ENCODE data around the gene WSB2. TPM values are rescaled to one million over a fixed set of nuclear protein-coding genes. Genes with fewer than 3 reads are reported as not detected.

WSB2 gene
- total and polyA plus RNA-seq, 2 donors from 2014 or later: 48.8 to 72.5 TPM

DNA sequence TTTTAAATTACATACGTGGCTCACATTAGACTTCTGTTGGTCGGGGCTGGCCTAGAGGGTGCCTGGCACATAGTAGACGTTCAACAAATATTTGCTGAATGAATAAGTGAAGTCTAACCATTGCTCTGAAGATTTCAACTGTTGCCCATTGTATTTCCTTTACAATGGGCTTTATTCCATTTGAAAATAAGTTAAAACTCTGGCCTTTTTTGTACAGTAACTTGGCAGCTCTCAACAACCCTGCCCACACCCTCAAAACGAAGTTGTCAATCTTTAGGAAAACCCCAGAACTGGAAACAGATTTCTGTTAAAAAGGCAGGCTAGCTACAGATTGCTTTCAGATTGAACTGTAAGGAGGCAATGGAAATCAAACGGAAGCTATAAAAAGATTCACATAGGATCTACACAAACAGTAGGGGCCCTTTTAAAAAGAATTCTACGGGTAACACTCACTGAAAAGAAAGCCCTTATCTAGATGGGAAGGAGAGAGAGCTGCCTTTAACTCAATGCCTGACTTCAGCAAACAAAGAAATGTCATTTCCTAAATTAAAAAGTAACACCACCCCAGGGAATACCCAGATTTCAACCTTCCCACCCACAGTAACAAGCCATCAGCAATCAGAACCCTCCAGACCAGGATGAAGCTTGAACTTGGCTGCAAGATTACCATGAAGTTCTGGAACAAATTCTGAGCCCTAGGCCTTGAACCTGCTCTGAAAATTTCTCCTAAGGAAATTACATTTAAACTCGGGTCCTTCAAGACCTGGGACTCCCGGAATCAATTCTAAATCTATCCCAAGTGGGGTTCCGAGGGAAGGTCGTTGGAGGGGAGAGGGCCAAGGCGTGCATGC is 1.4 kb downstream of the WSB2 start:
- TF ChIP-seq, protein P1, sequence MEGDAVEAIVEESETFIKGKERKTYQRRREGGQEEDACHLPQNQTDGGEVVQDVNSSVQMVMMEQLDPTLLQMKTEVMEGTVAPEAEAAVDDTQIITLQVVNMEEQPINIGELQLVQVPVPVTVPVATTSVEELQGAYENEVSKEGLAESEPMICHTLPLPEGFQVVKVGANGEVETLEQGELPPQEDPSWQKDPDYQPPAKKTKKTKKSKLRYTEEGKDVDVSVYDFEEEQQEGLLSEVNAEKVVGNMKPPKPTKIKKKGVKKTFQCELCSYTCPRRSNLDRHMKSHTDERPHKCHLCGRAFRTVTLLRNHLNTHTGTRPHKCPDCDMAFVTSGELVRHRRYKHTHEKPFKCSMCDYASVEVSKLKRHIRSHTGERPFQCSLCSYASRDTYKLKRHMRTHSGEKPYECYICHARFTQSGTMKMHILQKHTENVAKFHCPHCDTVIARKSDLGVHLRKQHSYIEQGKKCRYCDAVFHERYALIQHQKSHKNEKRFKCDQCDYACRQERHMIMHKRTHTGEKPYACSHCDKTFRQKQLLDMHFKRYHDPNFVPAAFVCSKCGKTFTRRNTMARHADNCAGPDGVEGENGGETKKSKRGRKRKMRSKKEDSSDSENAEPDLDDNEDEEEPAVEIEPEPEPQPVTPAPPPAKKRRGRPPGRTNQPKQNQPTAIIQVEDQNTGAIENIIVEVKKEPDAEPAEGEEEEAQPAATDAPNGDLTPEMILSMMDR (IDR thresholded peaks at IDR 0.05; ENCODE audit: borderline replicate concordance, extremely low read depth, insufficient read depth): no peak
- intact Hi-C loops (cut with DNase I): no loop called here
- FAIRE-seq (no peak), DNase-seq (peak in 1 of 5 donors; percentile 20)
- peak overlapping the region; percentile 96 to 97 for H3K27ac ChIP-seq (ENCODE audit: low read depth in 2 of 2, low read length in 2 of 2)
- H3K4me3 ChIP-seq (ENCODE audit: low read length in 3 of 3): peak overlapping the region; percentile 76 to 95 (median 86)
- H3K9ac ChIP-seq (ENCODE audit: low read length in 3 of 3): peak overlapping the region; percentile 57 to 98 (median 97)
- H3K9me3 ChIP-seq (ENCODE audit: control insufficient read depth in 2 of 3, insufficient read depth in 1 of 3, low read length in 3 of 3): no peaks in the 10 kb centered on the region
- H3K36me3 ChIP-seq (ENCODE audit: control insufficient read depth in 2 of 3, insufficient read depth in 3 of 3, low read length in 3 of 3): no peaks in the 10 kb centered on the region
- no peaks in the 10 kb centered on the region for H3K27me3 ChIP-seq (ENCODE audit: control insufficient read depth, insufficient read depth, low read length)
- H3K4me1 ChIP-seq (ENCODE audit: control insufficient read depth in 2 of 3, insufficient read depth in 2 of 3, low read depth in 1 of 3, low read length in 3 of 3): peaks cover 0 to 18% (median 13%) of the 10 kb centered on the region in 3 donors

- FAIRE-seq (no peak), DNase-seq (no peak)
- TF ChIP-seq, protein P1 (IDR thresholded peaks at IDR 0.05; ENCODE audit: borderline replicate concordance, extremely low read depth, insufficient read depth): no peak
- no peak overlapping the region for H3K4me3 ChIP-seq (ENCODE audit: low read length in 3 of 3)
- intact Hi-C loops (cut with DNase I): no loop called here
- no peaks in the 10 kb centered on the region for H3K36me3 ChIP-seq (ENCODE audit: control insufficient read depth in 2 of 3, insufficient read depth in 3 of 3, low read length in 3 of 3)
- peaks cover 0 to 15% (median 13%) of the 10 kb centered on the region in 3 donors for H3K4me1 ChIP-seq (ENCODE audit: control insufficient read depth in 2 of 3, insufficient read depth in 2 of 3, low read depth in 1 of 3, low read length in 3 of 3)
- no peaks in the 10 kb centered on the region for H3K9me3 ChIP-seq (ENCODE audit: control insufficient read depth in 2 of 3, insufficient read depth in 1 of 3, low read length in 3 of 3)
- H3K9ac ChIP-seq (ENCODE audit: low read length in 3 of 3): no peak overlapping the region
- H3K27me3 ChIP-seq (ENCODE audit: control insufficient read depth, insufficient read depth, low read length): no peaks in the 10 kb centered on the region
- no peak overlapping the region for H3K27ac ChIP-seq (ENCODE audit: low read depth in 2 of 2, low read length in 2 of 2)
These were observed 2.1 kb downstream of the WSB2 start for GRCh38 chr12:118058881-118059280.

- FAIRE-seq (no peak), DNase-seq (no peak)
- H3K9me3 ChIP-seq (ENCODE audit: control insufficient read depth in 2 of 3, insufficient read depth in 1 of 3, low read length in 3 of 3): no peaks in the 10 kb centered on the region
- TF ChIP-seq, protein P1 (IDR thresholded peaks at IDR 0.05; ENCODE audit: borderline replicate concordance, extremely low read depth, insufficient read depth): no peak
- H3K36me3 ChIP-seq (ENCODE audit: control insufficient read depth in 2 of 3, insufficient read depth in 3 of 3, low read length in 3 of 3): no peaks in the 10 kb centered on the region
- intact Hi-C loops (cut with DNase I): no loop called here
- H3K9ac ChIP-seq (ENCODE audit: low read length in 3 of 3): no peak overlapping the region
- H3K27me3 ChIP-seq (ENCODE audit: control insufficient read depth, insufficient read depth, low read length): no peaks in the 10 kb centered on the region
- H3K4me1 ChIP-seq (ENCODE audit: control insufficient read depth in 2 of 3, insufficient read depth in 2 of 3, low read depth in 1 of 3, low read length in 3 of 3): peaks cover 0 to 16% (median 15%) of the 10 kb centered on the region in 3 donors
- no peak overlapping the region for H3K4me3 ChIP-seq (ENCODE audit: low read length in 3 of 3)
- H3K27ac ChIP-seq (ENCODE audit: low read depth in 2 of 2, low read length in 2 of 2): no peak overlapping the region
These were observed 2.8 kb downstream of the WSB2 start for GRCh38 chr12:118058227-118058626.

All from kidney (tissue), 14 donors.